Small intestine (tissue), 4 donors: ENCODE measurements around the gene RLN1. TPM values are rescaled to one million over a fixed set of nuclear protein-coding genes. Genes with fewer than 3 reads are reported as not detected.

Source experiments
- polyA plus RNA-seq, 4 donors: library from polyadenylated mRNA; stranded (reverse) in 3 of 4; unstranded in 1 of 4; fragments of 200-250 nt in 3 of 4; fragments of 120-200 nt in 1 of 4; gene quantifications; one replicate each; pipeline versions ENCODE4 v1.2.1 to v1.2.3, GENCODE V29; 2013
- donor health status: healthy with polysubstance abuse.
- donor health status: Bipolar disorder and iron deficiency.
- donor health status: healthy.

Gene RLN1
- polyA plus RNA-seq, 4 donors: 0.10 to 0.13 TPM; not detected in 2

Other genes starting within 250 kb of the RLN1 start
- gene INSL6, start 154.2 kb downstream of the RLN1 start, polyA plus RNA-seq: under 1 TPM in 1 of 4 donors, not detected in 3; 0.44 TPM
- not detected for gene INSL4, start 108.5 kb downstream of the RLN1 start, polyA plus RNA-seq
- under 1 TPM in 2 of 4 donors, not detected in 2; 0.38 to 0.81 TPM for gene RLN2, start 35.2 kb downstream of the RLN1 start, polyA plus RNA-seq
- 10 to 100 TPM; 35.6 to 60.4 (median 54.9) TPM for gene PLGRKT, start 98.0 kb upstream of the RLN1 start, polyA plus RNA-seq
- gene CD274, start 110.7 kb upstream of the RLN1 start, polyA plus RNA-seq: 1 to 10 TPM; 1.1 to 3.4 (median 1.1) TPM
- under 1 TPM in 2 of 4 donors, not detected in 2; 0.42 to 0.52 TPM for gene PDCD1LG2, start 170.7 kb upstream of the RLN1 start, polyA plus RNA-seq